H1 (cell line): ENCODE results near the gene ERVV-1. TPM values are rescaled to one million over a fixed set of nuclear protein-coding genes. Genes with fewer than 3 reads are reported as not detected.

Source experiments
- CTCF ChIA-PET: fragments of 300-600 bp; sonication (Branson Sonifier 250); formaldehyde crosslinking; loops from one replicate; lab custom pipeline; 2021; ENCODE audit not compliant: partially characterized antibody; lab: Charles Lee
- POLR2A ChIA-PET: fragments of 300-600 bp; sonication (Branson Sonifier 250); formaldehyde crosslinking; loops from one replicate; lab custom pipeline; 2021; ENCODE audit warnings: inconsistent platforms; ENCODE audit not compliant: partially characterized antibody; lab: Charles Lee
- DNase-seq, 2 experiments: peaks; one replicate each; pipeline versions ENCODE4 v3.0.0 to v3.0.0-alpha.2; 2010 to 2022; ENCODE audit warnings: low spot score in 2 of 2, low read depth in 1 of 2, mixed read lengths in 1 of 2
- FAIRE-seq: peaks from 2 replicates; lab custom pipeline; 2011; peaks lifted over from hg19 to GRCh38; lab: Jason Lieb, UNC
- H2AFZ ChIP-seq: 2 replicates; pipeline ENCODE4 v1.8.1; 2012; ENCODE audit warnings: low read length, inconsistent platforms
- H2AK5ac ChIP-seq: 2 replicates; pipeline ENCODE4 v1.6.1; 2013; ENCODE audit warnings: low read depth, low read length
- H2BK120ac ChIP-seq: replicated peaks from 2 replicates; pipeline ENCODE3; 2013; ENCODE audit warnings: low read depth, low read length, inconsistent platforms
- H2BK12ac ChIP-seq: 2 replicates; pipeline ENCODE4 v1.6.1; 2013; ENCODE audit warnings: low read depth, low read length
- H2BK15ac ChIP-seq: 2 replicates; pipeline ENCODE4 v1.6.1; 2013; ENCODE audit warnings: low read length
- H2BK20ac ChIP-seq: 2 replicates; pipeline ENCODE4 v1.6.1; 2013; ENCODE audit warnings: low read length
- H2BK5ac ChIP-seq: 2 replicates; pipeline ENCODE4 v1.6.1; 2013; ENCODE audit warnings: low read depth, low read length
- H3K14ac ChIP-seq: 2 replicates; pipeline ENCODE4 v1.6.1; 2013; ENCODE audit warnings: inconsistent platforms; ENCODE audit not compliant: insufficient read length
- H3K18ac ChIP-seq: 2 replicates; pipeline ENCODE4 v1.6.1; 2013; ENCODE audit warnings: low read length; ENCODE audit errors: extremely low read depth
- H3K23ac ChIP-seq: 2 replicates; pipeline ENCODE4 v1.6.1; 2013; ENCODE audit warnings: inconsistent platforms; ENCODE audit not compliant: insufficient read length
- H3K23me2 ChIP-seq: 2 replicates; pipeline ENCODE4 v1.6.1; 2013; ENCODE audit warnings: low read depth, low read length
- H3K27ac ChIP-seq: 2 replicates; pipeline ENCODE4 v1.6.1; 2011; ENCODE audit warnings: low read depth, low read length, inconsistent platforms
- H3K27me3 ChIP-seq, 4 experiments: replicated peaks in 1 of 4; 1 replicate in 1 of 4; 2 replicates in 3 of 4; pipeline versions ENCODE4 v1.6.1 to v1.8.1; 2011 to 2013; ENCODE audit warnings: low read length in 3 of 4, mild to moderate bottlenecking in 3 of 4, inconsistent platforms in 2 of 4, mixed read lengths in 2 of 4, moderate library complexity in 1 of 4; ENCODE audit not compliant: control insufficient read depth in 3 of 4, insufficient read depth in 3 of 4; ENCODE audit errors: extremely low read depth in 1 of 4
- H3K36me3 ChIP-seq, 4 experiments: 2 replicates each; pipeline versions ENCODE4 v1.6.1 to v1.8.1; 2011 to 2013; ENCODE audit warnings: mild to moderate bottlenecking in 4 of 4, low read length in 3 of 4, moderate library complexity in 2 of 4, control low read depth in 1 of 4, inconsistent platforms in 1 of 4; ENCODE audit not compliant: insufficient read depth in 4 of 4, control insufficient read depth in 2 of 4
- H3K4ac ChIP-seq: replicated peaks from 2 replicates; pipeline ENCODE3; 2013; ENCODE audit warnings: low read length, low read depth, mixed read lengths, inconsistent platforms; ENCODE audit not compliant: insufficient read length
- H3K4me1 ChIP-seq, 4 experiments: replicated peaks in 1 of 4; 1 replicate in 1 of 4; 2 replicates in 3 of 4; pipeline versions ENCODE4 v1.6.1 to v1.8.1; 2011 to 2013; ENCODE audit warnings: low read length in 3 of 4, inconsistent platforms in 2 of 4, mixed read lengths in 1 of 4; ENCODE audit not compliant: insufficient read depth in 4 of 4, control insufficient read depth in 3 of 4
- H3K4me2 ChIP-seq, 2 experiments: 2 replicates each; pipeline versions ENCODE4 v1.6.1 to v1.8.1; 2011 to 2013; ENCODE audit warnings: low read depth in 2 of 2, low read length in 2 of 2, control low read depth in 1 of 2, inconsistent platforms in 1 of 2, mild to moderate bottlenecking in 1 of 2; ENCODE audit not compliant: insufficient read depth in 1 of 2
- H3K4me3 ChIP-seq, 4 experiments: fragments of 200-600, 300-600 bp in 1 of 4; sonication (generic), shearing (Covaris generic), sonication (Bioruptor Twin) in 1 of 4; 2 replicates each; pipeline versions ENCODE4 v1.5.1 to v1.8.1; 2011 to 2016; ENCODE audit warnings: low read length in 4 of 4, low read depth in 3 of 4, control low read depth in 2 of 4, inconsistent platforms in 2 of 4, mild to moderate bottlenecking in 2 of 4, mixed read lengths in 1 of 4, moderate library complexity in 1 of 4; ENCODE audit not compliant: insufficient read depth in 2 of 4; ENCODE audit errors: extremely low read depth in 1 of 4
- H3K56ac ChIP-seq: replicated peaks from 2 replicates; pipeline ENCODE3; 2013; ENCODE audit warnings: low read depth, mild to moderate bottlenecking, mixed read lengths, low read length, inconsistent platforms; ENCODE audit not compliant: insufficient read length
- H3K79me1 ChIP-seq: 2 replicates; pipeline ENCODE4 v1.6.1; 2013; ENCODE audit warnings: low read depth, low read length, control low read depth
- H3K79me2 ChIP-seq, 2 experiments: 2 replicates each; pipeline versions ENCODE4 v1.6.1 to v1.8.1; 2012 to 2013; ENCODE audit warnings: low read length in 2 of 2, mild to moderate bottlenecking in 2 of 2, inconsistent platforms in 1 of 2; ENCODE audit not compliant: insufficient read depth in 2 of 2, control insufficient read depth in 1 of 2
- H3K9ac ChIP-seq, 4 experiments: replicated peaks in 1 of 4; 1 replicate in 1 of 4; 2 replicates in 3 of 4; pipeline versions ENCODE4 v1.6.1 to v1.8.1; 2011 to 2013; ENCODE audit warnings: low read depth in 3 of 4, low read length in 3 of 4, control low read depth in 2 of 4, mild to moderate bottlenecking in 2 of 4, moderate library complexity in 2 of 4, inconsistent platforms in 1 of 4; ENCODE audit errors: extremely low read depth in 1 of 4
- H3K9me3 ChIP-seq, 2 experiments: 2 replicates each; pipeline versions ENCODE4 v1.6.1 to v1.8.1; 2012 to 2013; ENCODE audit warnings: mild to moderate bottlenecking in 2 of 2, moderate library complexity in 2 of 2, control low read depth in 1 of 2, inconsistent platforms in 1 of 2, low read depth in 1 of 2, low read length in 1 of 2, mixed read lengths in 1 of 2; ENCODE audit not compliant: insufficient read depth in 2 of 2
- H4K20me1 ChIP-seq, 2 experiments: replicated peaks in 1 of 2; 2 replicates each; pipeline versions ENCODE3 to v1.8.1; 2011 to 2013; ENCODE audit warnings: inconsistent platforms in 2 of 2, low read length in 2 of 2, mild to moderate bottlenecking in 1 of 2; ENCODE audit not compliant: insufficient read depth in 2 of 2, control insufficient read depth in 1 of 2
- H4K5ac ChIP-seq: 2 replicates; pipeline ENCODE4 v1.6.1; 2013; ENCODE audit warnings: low read length, low read depth, mixed read lengths, inconsistent platforms; ENCODE audit not compliant: insufficient read length
- H4K8ac ChIP-seq: 2 replicates; pipeline ENCODE4 v1.8.0; 2013; ENCODE audit warnings: mild to moderate bottlenecking, moderate library complexity, low read length, inconsistent platforms; ENCODE audit not compliant: insufficient read depth; ENCODE audit errors: extremely low read depth
- H4K91ac ChIP-seq: replicated peaks from 2 replicates; pipeline ENCODE3; 2013; ENCODE audit warnings: low read length, mixed read lengths, inconsistent platforms; ENCODE audit not compliant: insufficient read length
- ATF2 ChIP-seq: IDR thresholded peaks from 2 replicates; pipeline ENCODE4 v1.6.1; 2012; ENCODE audit warnings: low read length, inconsistent platforms
- CBX5 ChIP-seq: fragments of 300-800, 300-1000 bp; sonication (generic); IDR thresholded peaks from 2 replicates; pipeline ENCODE4 v1.7.1; 2016; ENCODE audit warnings: antibody characterized with exemption, low read length, low read depth
- CEBPB ChIP-seq: IDR thresholded peaks from 2 replicates; pipeline ENCODE4 v1.6.1; 2012; ENCODE audit warnings: low read depth, low read length
- GTF2F1 ChIP-seq: IDR thresholded peaks from 2 replicates; pipeline ENCODE4 v1.6.1; 2012; ENCODE audit warnings: low read depth, low read length, improper control_type of control experiment, borderline replicate concordance
- HDAC6 ChIP-seq: IDR thresholded peaks from one replicate; pipeline ENCODE4 v1.7.1; 2012; ENCODE audit warnings: low read depth, mild to moderate bottlenecking, inconsistent platforms, low read length, moderate library complexity
- JUND ChIP-seq: IDR thresholded peaks from 2 replicates; pipeline ENCODE4 v1.6.1; 2011; ENCODE audit warnings: mild to moderate bottlenecking, improper control_type of control experiment, low read length
- KDM5A ChIP-seq: fragments of 200-600 bp; IDR thresholded peaks from 2 replicates; pipeline ENCODE4 v1.7.1; 2012; ENCODE audit warnings: mild to moderate bottlenecking, low read length, inconsistent platforms, mixed read lengths
- NANOG ChIP-seq: IDR thresholded peaks from 2 replicates; pipeline ENCODE4 v1.6.1; 2011; ENCODE audit warnings: low read length, low read depth, mild to moderate bottlenecking, inconsistent platforms; ENCODE audit not compliant: insufficient read depth, poor library complexity, severe bottlenecking
- RAD21 ChIP-seq, 2 experiments: IDR thresholded peaks in 1 of 2; conservative IDR thresholded peaks in 1 of 2; 2 replicates each; pipeline ENCODE4 v1.6.1; 2011; ENCODE audit warnings: low read depth in 2 of 2, low read length in 2 of 2, improper control_type of control experiment in 1 of 2, inconsistent platforms in 1 of 2, mild to moderate bottlenecking in 1 of 2, moderate library complexity in 1 of 2
- WGBS, 2 experiments: shearing (Covaris generic) in 1 of 2; methylation state at CpG; one replicate each; pipeline versions ENCODE4 v1.1.6 to v1.1.7; 2013 to 2015; ENCODE audit warnings: low lambda C conversion rate in 2 of 2, mixed read lengths in 2 of 2, inconsistent platforms in 1 of 2, low coverage in 1 of 2, missing lambda C conversion rate in 1 of 2; ENCODE audit not compliant: insufficient replicate concordance in 2 of 2, insufficient coverage in 1 of 2, insufficient read length in 1 of 2; ENCODE audit errors: extremely low coverage in 1 of 2, missing lambda C conversion rate in 1 of 2; 5-methylcytosine and 5-hydroxymethylcytosine counted together
- polyA plus RNA-seq, 7 experiments: library from polyadenylated mRNA; depleted of rRNA in 3 of 7; stranded (reverse) in 5 of 7; unstranded in 2 of 7; fragments of >200 nt in 5 of 7; fragments of 200-250 nt in 2 of 7; gene quantifications; 1 replicate in 5 of 7; 2 replicates in 1 of 7; 4 replicates in 1 of 7; pipeline versions ENCODE4 v1.2.1 to v1.2.3, GENCODE V29; 2011 to 2013; ENCODE audit warnings: missing spikeins in 2 of 7, mixed read lengths in 2 of 7
- total RNA-seq: library from RNA; stranded (reverse); fragmentation: NEBNext Ultra II Directional; extraction: Animal tissue kit (Norgen Biotek cat#: 25700); gene quantifications from 2 replicates; pipeline ENCODE4 v1.2.1, GENCODE V29; 2021

The ERVV-1 gene
- total and polyA plus RNA-seq, 2 of the 8 experiments (the other 6 are each of a cell fraction or from before 2014, with no cell fraction given): not detected

- WGBS, 2 experiments: 83% methylated on average over 38 of the region's 52 CpGs; no CpG with 5 or more reads in 1 of the 2 experiments
- H3K4ac ChIP-seq: no peak overlapping the region
- ChIA-PET POLR2A (no interaction called here), CTCF (no interaction called here)
- no peaks in the 10 kb centered on the region for H3K36me3 ChIP-seq
- no peaks in the 10 kb centered on the region for H3K23me2 ChIP-seq
- no peak overlapping the region for H3K18ac ChIP-seq
- H3K4me3 ChIP-seq: peak overlapping the region in 2 of 4 experiments; percentile 38 to 44; a peak in 2 of 8 replicates
- peak overlapping the region; percentile 6; the same call in 1 of the 2 replicates for H4K8ac ChIP-seq
- no peak overlapping the region for H3K27ac ChIP-seq
- H2BK20ac ChIP-seq: no peak overlapping the region
- no peak overlapping the region for H4K5ac ChIP-seq
- H3K79me2 ChIP-seq: no peaks in the 10 kb centered on the region
- H2BK15ac ChIP-seq: no peak overlapping the region
- H3K9ac ChIP-seq: no peak overlapping the region
- H3K4me1 ChIP-seq: no peaks in the 10 kb centered on the region
- no peak overlapping the region for H2BK120ac ChIP-seq
- no peaks in the 10 kb centered on the region for H4K20me1 ChIP-seq
- no peak overlapping the region for H2BK5ac ChIP-seq
- DNase-seq: peak in 1 of 2 experiments; percentile 58
- no peak overlapping the region for H3K56ac ChIP-seq
- H3K23ac ChIP-seq: no peak overlapping the region
- no peak overlapping the region for H3K14ac ChIP-seq
- H3K79me1 ChIP-seq: no peaks in the 10 kb centered on the region
- H2BK12ac ChIP-seq: no peak overlapping the region
- H3K4me2 ChIP-seq: peak overlapping the region in 1 of 2 experiments; percentile 1; a peak in 1 of 4 replicates
- H2AFZ ChIP-seq: no peak overlapping the region
- FAIRE-seq: no peak
- no peak overlapping the region for H4K91ac ChIP-seq
- H2AK5ac ChIP-seq: no peak overlapping the region
- peaks cover 0 to 4% of the 10 kb centered on the region in 2 experiments; a peak in 1 of 4 replicates for H3K9me3 ChIP-seq
- H3K27me3 ChIP-seq: no peaks in the 10 kb centered on the region
- no peak for TF ChIP-seq JUND
- no peak for TF ChIP-seq RAD21 (IDR thresholded peaks at IDR 0.05 in 1 of 2, conservative IDR thresholded peaks at IDR 0.05 in 1 of 2; ENCODE audit: low read depth in 2 of 2, low read length in 2 of 2)
- TF ChIP-seq CEBPB: no peak
- no peak for TF ChIP-seq KDM5A
- no peak for TF ChIP-seq ATF2
- no peak for TF ChIP-seq HDAC6
- no peak for TF ChIP-seq GTF2F1
- no peak for TF ChIP-seq CBX5
- TF ChIP-seq NANOG: no peak
Measured at GRCh38 chr19:53037101-53038097, 23.7 kb downstream of the ERVV-1 start.
